Neuronal stem cell (in vitro differentiated cells): Measurements from ENCODE around the gene PLXNA4.

ENCODE experiments used
- DNase-seq: peaks from one replicate; pipeline ENCODE4 v3.0.0-alpha.2; 2013; ENCODE audit warnings: low spot score
- H2AFZ ChIP-seq: one replicate; pipeline ENCODE4 v1.6.1; 2013; ENCODE audit warnings: mild to moderate bottlenecking, low read length, inconsistent platforms
- H2AK5ac ChIP-seq: 2 replicates; pipeline ENCODE4 v1.6.1; 2013; ENCODE audit warnings: low read depth, mild to moderate bottlenecking, inconsistent platforms, low read length, moderate library complexity, mixed read lengths
- H2BK120ac ChIP-seq: 2 replicates; pipeline ENCODE4 v1.6.1; 2013; ENCODE audit warnings: low read depth, mild to moderate bottlenecking, inconsistent platforms, low read length, moderate library complexity, mixed read lengths
- H2BK12ac ChIP-seq: one replicate; pipeline ENCODE4 v1.6.1; 2013; ENCODE audit warnings: low read length, inconsistent platforms
- H2BK15ac ChIP-seq: 2 replicates; pipeline ENCODE4 v1.6.1; 2013; ENCODE audit warnings: mild to moderate bottlenecking, low read length, inconsistent platforms, mixed read lengths
- H2BK5ac ChIP-seq: one replicate; pipeline ENCODE4 v1.6.1; 2013; ENCODE audit warnings: inconsistent platforms, mild to moderate bottlenecking, low read length, moderate library complexity
- H3K14ac ChIP-seq: one replicate; pipeline ENCODE4 v1.6.1; 2013; ENCODE audit warnings: low read length, inconsistent platforms
- H3K18ac ChIP-seq: 2 replicates; pipeline ENCODE4 v1.6.1; 2013; ENCODE audit warnings: low read length, inconsistent platforms
- H3K23ac ChIP-seq: 2 replicates; pipeline ENCODE4 v1.6.1; 2013; ENCODE audit warnings: low read depth, mild to moderate bottlenecking, mixed read lengths, low read length, inconsistent platforms; ENCODE audit not compliant: poor library complexity
- H3K27ac ChIP-seq: replicated peaks from 3 replicates; pipeline ENCODE4 v1.5.1; 2013; ENCODE audit warnings: low read length, inconsistent platforms
- H3K27me3 ChIP-seq, 3 experiments: 2 replicates each; pipeline ENCODE4 v1.6.1; 2013; ENCODE audit warnings: low read length in 3 of 3, mild to moderate bottlenecking in 2 of 3, inconsistent platforms in 1 of 3, low read depth in 1 of 3, mixed read lengths in 1 of 3, moderate library complexity in 1 of 3; ENCODE audit not compliant: control insufficient read depth in 3 of 3, insufficient read depth in 3 of 3
- H3K36me3 ChIP-seq, 2 donors: replicated peaks in 1 of 2; 2 replicates each; pipeline ENCODE4 v1.6.1; 2013; ENCODE audit warnings: low read length in 2 of 2; ENCODE audit not compliant: control insufficient read depth in 2 of 2, insufficient read depth in 2 of 2
- H3K4ac ChIP-seq: 2 replicates; pipeline ENCODE4 v1.6.1; 2013; ENCODE audit warnings: inconsistent platforms, mild to moderate bottlenecking, low read length, moderate library complexity
- H3K4me1 ChIP-seq, 2 donors: 1 replicate in 1 of 2; 2 replicates in 1 of 2; pipeline ENCODE4 v1.6.1; 2013; ENCODE audit warnings: low read length in 2 of 2, low read depth in 1 of 2; ENCODE audit not compliant: control insufficient read depth in 2 of 2, insufficient read depth in 1 of 2
- H3K4me2 ChIP-seq: one replicate; pipeline ENCODE4 v1.6.1; 2013; ENCODE audit warnings: mild to moderate bottlenecking, low read length, inconsistent platforms; ENCODE audit not compliant: insufficient read depth, poor library complexity, severe bottlenecking
- H3K4me3 ChIP-seq, 2 donors: 2 replicates each; pipeline ENCODE4 v1.5.1; 2013; ENCODE audit warnings: low read length in 2 of 2, mild to moderate bottlenecking in 2 of 2, inconsistent platforms in 1 of 2, moderate library complexity in 1 of 2
- H3K79me1 ChIP-seq: one replicate; pipeline ENCODE4 v1.6.1; 2013; ENCODE audit warnings: low read depth, mild to moderate bottlenecking, inconsistent platforms, low read length, moderate library complexity
- H3K9ac ChIP-seq: one replicate; pipeline ENCODE4 v1.6.1; 2013; ENCODE audit warnings: mild to moderate bottlenecking, low read depth, low read length, inconsistent platforms; ENCODE audit not compliant: poor library complexity
- H3K9me3 ChIP-seq, 2 donors: replicated peaks in 1 of 2; 2 replicates each; pipeline versions ENCODE3 to v1.6.1; 2013; ENCODE audit warnings: low read length in 2 of 2, mild to moderate bottlenecking in 2 of 2, inconsistent platforms in 1 of 2, low read depth in 1 of 2, mixed read lengths in 1 of 2, moderate library complexity in 1 of 2; ENCODE audit not compliant: control insufficient read depth in 2 of 2, insufficient read depth in 1 of 2
- H4K8ac ChIP-seq: one replicate; pipeline ENCODE4 v1.6.1; 2013; ENCODE audit warnings: low read depth, mild to moderate bottlenecking, inconsistent platforms, low read length, moderate library complexity
- H4K91ac ChIP-seq: one replicate; pipeline ENCODE4 v1.6.1; 2013; ENCODE audit warnings: low read length, low read depth, mild to moderate bottlenecking, inconsistent platforms; ENCODE audit not compliant: poor library complexity
- WGBS, 2 donors: extraction: QIAGEN DNeasy Blood & Tissue Kit; methylation state at CpG; one replicate each; pipeline ENCODE4 v1.1.7; 2013; ENCODE audit warnings: missing lambda C conversion rate in 2 of 2, mixed read lengths in 1 of 2; ENCODE audit not compliant: insufficient read length in 2 of 2, insufficient replicate concordance in 1 of 2; ENCODE audit errors: extremely low coverage in 2 of 2; 5-methylcytosine and 5-hydroxymethylcytosine counted together

PLXNA4 gene

DNA sequence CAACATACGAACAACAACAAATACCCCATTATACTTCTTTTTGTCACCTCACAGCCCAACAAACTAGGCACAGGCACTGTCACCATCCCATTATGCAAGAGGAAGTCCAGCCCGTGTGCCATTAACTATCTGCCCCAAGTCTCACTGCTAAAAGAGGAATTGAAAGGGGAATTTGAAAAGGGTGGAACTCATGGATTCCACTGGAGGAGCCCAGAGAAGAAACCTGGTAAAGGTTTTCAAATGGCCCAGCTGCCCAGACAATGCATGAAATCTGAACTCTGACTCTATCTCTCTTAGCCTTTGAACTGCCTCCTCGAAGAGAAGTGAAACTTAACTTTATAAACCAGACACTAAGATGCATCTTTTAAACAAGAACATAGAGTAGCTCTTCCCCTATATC lies 130.0 kb downstream of the PLXNA4 start:
- Histone ChIP-seq H3K27me3 (no peaks in the 10 kb centered on the region), H3K9me3 (no peaks in the 10 kb centered on the region), H3K27ac (no peak overlapping the region), H3K9ac (no peak overlapping the region), H2AFZ (no peak overlapping the region), H3K14ac (no peak overlapping the region), H2AK5ac (no peak overlapping the region), H2BK5ac (no peak overlapping the region), H3K36me3 (no peaks in the 10 kb centered on the region), H4K8ac (no peak overlapping the region), H3K4me2 (no peak overlapping the region), H3K4ac (no peak overlapping the region), H2BK15ac (no peak overlapping the region), H2BK120ac (no peak overlapping the region), H2BK12ac (no peak overlapping the region), H3K23ac (no peak overlapping the region), H3K4me3 (no peak overlapping the region), H3K18ac (no peak overlapping the region), H4K91ac (no peak overlapping the region), H3K79me1 (no peaks in the 10 kb centered on the region), H3K4me1 (peaks cover 0 to 3% of the 10 kb centered on the region in 2 donors)
- WGBS, 2 donors = no CpG with 5 or more reads among the region's 3 CpGs
- no peak for DNase-seq

DNA sequence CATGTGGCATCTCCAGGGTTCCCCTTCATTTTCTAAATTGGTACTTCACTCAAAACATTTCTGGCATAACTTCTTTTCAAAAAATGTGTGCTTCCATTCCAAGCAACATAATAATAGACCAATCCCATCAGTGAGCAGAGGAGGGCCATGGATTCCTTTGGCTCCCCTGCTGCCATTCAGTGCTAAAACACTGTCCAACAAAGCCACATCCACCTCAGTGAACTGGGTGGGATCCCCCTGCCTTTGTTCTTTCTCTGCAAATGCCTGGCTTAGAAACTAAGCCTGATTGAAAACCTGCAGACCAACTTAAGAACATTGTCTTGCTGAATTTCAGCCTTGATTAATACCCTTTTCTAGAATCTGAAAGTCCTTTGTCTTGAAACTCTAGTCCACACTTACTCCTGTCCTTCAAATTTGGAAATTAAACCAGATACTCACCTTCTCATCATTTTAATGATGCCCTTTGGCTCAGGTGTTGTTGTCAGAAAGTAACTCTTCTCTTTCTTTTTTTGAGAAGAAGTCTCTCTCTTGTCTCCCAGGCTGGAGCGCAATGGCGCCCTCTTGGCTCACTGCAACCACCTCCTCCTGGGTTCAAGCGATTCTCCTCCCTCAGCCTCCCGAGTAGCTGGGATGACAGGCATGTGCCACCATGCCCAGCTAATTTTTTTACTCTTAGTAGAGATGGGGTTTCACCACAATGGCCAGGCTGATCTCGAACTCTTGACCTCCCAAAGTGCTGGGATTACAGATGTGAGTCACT lies 132.3 kb downstream of the PLXNA4 start:
- H3K4me3 ChIP-seq = no peak overlapping the region

DNA sequence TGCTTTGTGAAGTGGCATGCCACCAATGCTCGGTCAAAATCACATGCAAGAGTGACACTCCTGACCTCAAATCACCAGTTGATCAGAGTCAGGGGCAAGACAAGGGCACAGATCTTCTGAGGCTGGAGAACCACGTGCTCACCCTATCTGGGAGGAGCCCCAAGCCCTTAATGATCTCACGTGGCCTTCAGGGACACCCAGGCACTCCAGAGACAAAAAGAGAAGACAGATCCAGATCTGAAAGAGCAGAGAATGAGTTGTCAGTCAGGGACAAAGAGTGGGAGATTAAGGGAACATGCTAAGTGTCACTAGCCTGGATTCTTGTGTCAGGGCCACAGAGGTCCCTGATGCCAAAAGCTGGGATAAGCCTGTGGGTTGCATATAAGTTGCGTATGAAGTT lies 134.3 kb downstream of the PLXNA4 start:
- Histone ChIP-seq H2AFZ (no peak overlapping the region), H3K9me3 (no peaks in the 10 kb centered on the region), H3K79me1 (no peaks in the 10 kb centered on the region), H2BK15ac (no peak overlapping the region), H3K4me3 (no peak overlapping the region), H2BK5ac (no peak overlapping the region), H3K14ac (no peak overlapping the region), H3K23ac (no peak overlapping the region), H4K91ac (no peak overlapping the region), H3K18ac (no peak overlapping the region), H3K4me1 (peaks cover 0 to 6% of the 10 kb centered on the region in 2 donors), H3K27ac (no peak overlapping the region), H4K8ac (no peak overlapping the region), H3K36me3 (no peaks in the 10 kb centered on the region), H3K4me2 (no peak overlapping the region), H3K4ac (no peak overlapping the region), H3K9ac (no peak overlapping the region), H2BK12ac (no peak overlapping the region), H2BK120ac (no peak overlapping the region), H3K27me3 (no peaks in the 10 kb centered on the region), H2AK5ac (no peak overlapping the region)
- WGBS, 2 donors = no CpG with 5 or more reads among the region's 4 CpGs
- no peak for DNase-seq

More for the DNA sequence above, 132.3 kb downstream of the PLXNA4 start:
- Histone ChIP-seq H3K4me1 (peaks cover 0 to 3% of the 10 kb centered on the region in 2 donors), H3K27me3 (no peaks in the 10 kb centered on the region), H3K27ac (no peak overlapping the region), H3K23ac (no peak overlapping the region), H2BK15ac (no peak overlapping the region), H3K14ac (no peak overlapping the region), H2BK120ac (no peak overlapping the region), H3K4me2 (no peak overlapping the region), H3K36me3 (no peaks in the 10 kb centered on the region), H3K9me3 (no peaks in the 10 kb centered on the region), H2AFZ (no peak overlapping the region), H3K18ac (no peak overlapping the region), H3K4ac (no peak overlapping the region), H2AK5ac (no peak overlapping the region), H3K79me1 (no peaks in the 10 kb centered on the region), H2BK12ac (no peak overlapping the region), H2BK5ac (no peak overlapping the region), H4K8ac (no peak overlapping the region), H3K9ac (no peak overlapping the region), H4K91ac (no peak overlapping the region)
- no peak for DNase-seq
- no CpG with 5 or more reads among the region's 5 CpGs for WGBS, 2 donors

DNA sequence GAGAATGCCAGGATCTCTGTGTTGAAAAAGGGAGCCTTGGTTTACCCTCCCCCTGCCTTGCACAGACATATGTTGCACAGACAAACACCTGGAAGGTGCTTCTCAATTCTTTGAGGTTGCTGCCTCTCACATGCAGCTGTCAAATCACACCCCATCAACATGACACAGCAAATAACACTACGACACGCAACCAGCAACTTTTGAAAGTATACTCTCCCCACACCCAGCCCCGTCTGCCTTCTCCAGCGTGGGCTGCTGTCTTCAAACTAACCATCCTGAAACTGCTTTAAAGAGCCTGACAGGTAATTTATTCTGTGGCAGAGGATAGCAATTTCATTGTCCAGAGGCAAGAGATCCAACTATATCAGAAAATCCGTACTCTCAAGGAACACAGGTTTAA lies 136.1 kb downstream of the PLXNA4 start:
- Histone ChIP-seq H4K8ac (no peak overlapping the region), H3K9me3 (no peaks in the 10 kb centered on the region), H2BK15ac (no peak overlapping the region), H2BK5ac (no peak overlapping the region), H3K79me1 (no peaks in the 10 kb centered on the region), H3K36me3 (no peaks in the 10 kb centered on the region), H3K4me2 (no peak overlapping the region), H2BK120ac (no peak overlapping the region), H3K27me3 (no peaks in the 10 kb centered on the region), H3K4me3 (no peak overlapping the region), H3K4me1 (peaks cover 0 to 8% of the 10 kb centered on the region in 2 donors), H3K23ac (no peak overlapping the region), H3K18ac (no peak overlapping the region), H2AK5ac (no peak overlapping the region), H3K9ac (no peak overlapping the region), H2BK12ac (no peak overlapping the region), H3K14ac (no peak overlapping the region), H2AFZ (no peak overlapping the region), H4K91ac (no peak overlapping the region), H3K4ac (no peak overlapping the region), H3K27ac (no peak overlapping the region)
- WGBS, 2 donors = no CpG with 5 or more reads among the region's 5 CpGs
- DNase-seq = no peak
